OCI-LY7 (cell line): ENCODE data around the gene RBM15.

ENCODE experiments used
- CTCF ChIP-seq: fragments of 200-600 bp; sonication (generic); conservative IDR thresholded peaks from 2 replicates; pipeline ENCODE4 v1.5.1; 2014; ENCODE audit warnings: mild to moderate bottlenecking, antibody characterized with exemption, low read length, moderate library complexity, mixed read lengths
- EZH2phosphoT487 ChIP-seq: fragments of 200-600 bp; sonication (generic); IDR thresholded peaks from 2 replicates; pipeline ENCODE4 v1.6.1; 2018; ENCODE audit warnings: low read depth, borderline replicate concordance, mild to moderate bottlenecking, mixed run types, antibody characterized with exemption, low read length, moderate library complexity, mixed read lengths

GRCh38 chr1:110345480-110345879, 6.3 kb downstream of the RBM15 start:
- no peak for TF ChIP-seq CTCF
- TF ChIP-seq EZH2phosphoT487 = no peak
